Measurements from ENCODE around the gene ZNF560. TPM values are rescaled to one million over a fixed set of nuclear protein-coding genes. Genes with fewer than 3 reads are reported as not detected.

The ZNF560 gene
- total and polyA plus RNA-seq, 2 of the 13 experiments (the other 11 are each of a cell fraction or from before 2014, with no cell fraction given), result not detected

GRCh38 chr19:9531933-9532332 lies 33.5 kb upstream of the ZNF560 start:
- FAIRE-seq (no peak), ATAC-seq (no peak), DNase-seq (ENCODE audit: low spot score) (peak; percentile 9)
- BruUV-seq (replicated peaks), result no TSS peak
- POLR2A ChIA-PET, result no interaction called here
- Histone ChIP-seq H3K27ac (ENCODE audit: extremely low read length, insufficient read depth, low read length) (no peak overlapping the region), H3K4me3 (replicated peaks in 1 of 3; ENCODE audit: insufficient read depth in 1 of 3, low read depth in 2 of 3, low read length in 3 of 3) (no peak overlapping the region), H3K79me2 (ENCODE audit: insufficient read depth, low read length) (no peaks in the 10 kb centered on the region), H3K27me3 (ENCODE audit: control insufficient read depth in 1 of 2, insufficient read depth in 2 of 2, low read length in 2 of 2) (no peaks in the 10 kb centered on the region), H3K4me1 (ENCODE audit: insufficient read depth, low read length) (peaks cover 4% of the 10 kb centered on the region; the same call in 1 of the 2 replicates), H3K9ac (ENCODE audit: insufficient read depth, low read depth, low read length) (no peak overlapping the region), H3K4me2 (ENCODE audit: low read depth, low read length) (no peak overlapping the region), H3K9me3 (ENCODE audit: low read length) (peaks cover 49% of the 10 kb centered on the region), H4K20me1 (ENCODE audit: insufficient read depth, low read length) (no peaks in the 10 kb centered on the region), H3K36me3 (replicated peaks in 1 of 2; ENCODE audit: control insufficient read depth in 1 of 2, insufficient read depth in 2 of 2, low read length in 2 of 2) (peaks cover 40 to 94% of the 10 kb centered on the region in 2 experiments), H2AFZ (ENCODE audit: low read length) (no peak overlapping the region)
- no peak for TF ChIP-seq AGO1 (IDR thresholded peaks at IDR 0.05; ENCODE audit: low read depth, low read length, poor library complexity, severe bottlenecking)
- TF ChIP-seq FOSL2 (CRISPR knock-in tag; IDR thresholded peaks at IDR 0.05), result peak; percentile 36; the same call in 1 of the 2 replicates
- in situ Hi-C loops (cut with HindIII; ENCODE audit: extremely low pct_ligation_motif_present, low pct_unique_long_range_greater_than_20kb), result no loop called here
- intact Hi-C loops (cut with micrococcal nuclease; ENCODE audit: unreplicated experiment), result no loop called here
- WGBS (ENCODE audit: low lambda C conversion rate), result 96% methylated on average over 4 of the region's 4 CpGs
- CTCF ChIA-PET (ENCODE audit: low intra/inter-chr PET ratio, low total read pairs), result no interaction called here

GRCh38 chr19:9528757-9529336 lies 30.4 kb upstream of the ZNF560 start:
- no peaks in the 10 kb centered on the region for H4K20me1 ChIP-seq (ENCODE audit: insufficient read depth, low read length)
- H3K79me2 ChIP-seq (ENCODE audit: insufficient read depth, low read length), result no peaks in the 10 kb centered on the region
- no peak overlapping the region for H2AFZ ChIP-seq (ENCODE audit: low read length)
- no peak for FAIRE-seq
- TSS peak; percentile 26 for BruUV-seq (replicated peaks)
- H3K36me3 ChIP-seq (replicated peaks in 1 of 2; ENCODE audit: control insufficient read depth in 1 of 2, insufficient read depth in 2 of 2, low read length in 2 of 2), result peaks cover 32 to 65% of the 10 kb centered on the region in 2 experiments
- peaks cover 72% of the 10 kb centered on the region for H3K9me3 ChIP-seq (ENCODE audit: low read length)
- H3K27ac ChIP-seq (ENCODE audit: extremely low read length, insufficient read depth, low read length), result no peak overlapping the region
- ChIA-PET POLR2A (no interaction called here), CTCF (ENCODE audit: low intra/inter-chr PET ratio, low total read pairs) (no interaction called here)
- intact Hi-C loops (cut with micrococcal nuclease; ENCODE audit: unreplicated experiment) (no loop called here), in situ Hi-C loops (cut with HindIII; ENCODE audit: extremely low pct_ligation_motif_present, low pct_unique_long_range_greater_than_20kb) (no loop called here)
- DNase-seq (ENCODE audit: low spot score), result no peak
- WGBS (ENCODE audit: low lambda C conversion rate), result 94% methylated on average over 5 of the region's 5 CpGs
- no peak overlapping the region for H3K4me3 ChIP-seq (replicated peaks in 1 of 3; ENCODE audit: insufficient read depth in 1 of 3, low read depth in 2 of 3, low read length in 3 of 3)
- H3K9ac ChIP-seq (ENCODE audit: insufficient read depth, low read depth, low read length), result no peak overlapping the region
- H3K4me1 ChIP-seq (ENCODE audit: insufficient read depth, low read length), result no peaks in the 10 kb centered on the region
- H3K27me3 ChIP-seq (ENCODE audit: control insufficient read depth in 1 of 2, insufficient read depth in 2 of 2, low read length in 2 of 2), result no peaks in the 10 kb centered on the region
- no peak overlapping the region for H3K4me2 ChIP-seq (ENCODE audit: low read depth, low read length)
- TF ChIP-seq RXRB (CRISPR knock-in tag; IDR thresholded peaks at IDR 0.05; ENCODE audit: borderline replicate concordance) (no peak), ZNF75D (CRISPR knock-in tag; IDR thresholded peaks at IDR 0.05; ENCODE audit: borderline replicate concordance) (peak; percentile 96; the same call in 1 of the 2 replicates), ZNF274 (CRISPR knock-in tag; IDR thresholded peaks at IDR 0.05) (peak; percentile 98)
- ATAC-seq, result no peak
